Measurements from ENCODE around the gene SPEF2. TPM values are rescaled to one million over a fixed set of nuclear protein-coding genes. Genes with fewer than 3 reads are reported as not detected.

SPEF2 gene
- total and polyA plus RNA-seq, 2 of the 13 experiments (the other 11 are each of a cell fraction or from before 2014, with no cell fraction given) = 1.5 to 2.3 TPM

DNA sequence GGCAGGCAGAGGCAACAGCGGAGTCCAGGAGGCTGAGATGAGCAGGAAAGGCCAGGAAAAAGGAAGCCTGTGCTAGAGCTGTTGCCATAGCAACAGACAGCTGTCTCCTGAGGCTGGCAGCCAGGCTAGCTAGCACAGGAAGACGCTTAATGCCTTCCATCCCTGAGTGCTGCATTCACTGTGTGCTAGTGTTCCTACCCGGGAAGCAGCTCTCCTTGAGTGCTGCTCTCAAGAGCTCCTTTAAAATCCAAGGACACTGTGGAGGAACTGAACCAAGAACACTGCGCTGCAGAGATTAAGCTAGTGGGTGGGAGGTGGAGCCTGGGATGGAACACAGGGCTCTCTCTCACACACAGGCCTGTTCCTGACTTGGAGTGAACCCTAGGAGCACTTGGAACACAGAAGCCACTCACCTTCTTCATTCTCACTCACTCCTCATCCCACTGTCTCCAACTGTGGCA lies 185.6 kb downstream of the SPEF2 start:
- no peak overlapping the region for H3K9ac ChIP-seq (ENCODE audit: insufficient read depth, low read depth, low read length)
- no peaks in the 10 kb centered on the region for H4K20me1 ChIP-seq (ENCODE audit: insufficient read depth, low read length)
- H3K4me3 ChIP-seq (replicated peaks in 1 of 3; ENCODE audit: insufficient read depth in 1 of 3, low read depth in 2 of 3, low read length in 3 of 3) = no peak overlapping the region
- TF ChIP-seq WIZ (CRISPR knock-in tag; IDR thresholded peaks at IDR 0.05) = no peak
- TF ChIP-seq RFX1 (IDR thresholded peaks at IDR 0.05) = peak; percentile 43; the same call in 1 of the 2 replicates
- no peaks in the 10 kb centered on the region for H3K27me3 ChIP-seq (ENCODE audit: control insufficient read depth in 1 of 2, insufficient read depth in 2 of 2, low read length in 2 of 2)
- H3K4me1 ChIP-seq (ENCODE audit: insufficient read depth, low read length) = no peaks in the 10 kb centered on the region
- BruUV-seq (replicated peaks) = no TSS peak
- no peaks in the 10 kb centered on the region for H3K9me3 ChIP-seq (ENCODE audit: low read length)
- intact Hi-C loops (cut with micrococcal nuclease; ENCODE audit: unreplicated experiment) (no loop called here), in situ Hi-C loops (cut with HindIII; ENCODE audit: extremely low pct_ligation_motif_present, low pct_unique_long_range_greater_than_20kb) (no loop called here)
- H3K27ac ChIP-seq (ENCODE audit: extremely low read length, insufficient read depth, low read length) = no peak overlapping the region
- FAIRE-seq (no peak), ATAC-seq (no peak), DNase-seq (ENCODE audit: low spot score) (no peak)
- H2AFZ ChIP-seq (ENCODE audit: low read length) = no peak overlapping the region
- H3K79me2 ChIP-seq (ENCODE audit: insufficient read depth, low read length) = no peaks in the 10 kb centered on the region
- POLR2A ChIA-PET = no interaction called here
- no peaks in the 10 kb centered on the region for H3K36me3 ChIP-seq (replicated peaks in 1 of 2; ENCODE audit: control insufficient read depth in 1 of 2, insufficient read depth in 2 of 2, low read length in 2 of 2)
- WGBS (ENCODE audit: low lambda C conversion rate) = 0% methylated on average over 1 of the region's 4 CpGs
- H3K4me2 ChIP-seq (ENCODE audit: low read depth, low read length) = no peak overlapping the region
- CTCF ChIA-PET (ENCODE audit: low intra/inter-chr PET ratio, low total read pairs) = no interaction called here

DNA sequence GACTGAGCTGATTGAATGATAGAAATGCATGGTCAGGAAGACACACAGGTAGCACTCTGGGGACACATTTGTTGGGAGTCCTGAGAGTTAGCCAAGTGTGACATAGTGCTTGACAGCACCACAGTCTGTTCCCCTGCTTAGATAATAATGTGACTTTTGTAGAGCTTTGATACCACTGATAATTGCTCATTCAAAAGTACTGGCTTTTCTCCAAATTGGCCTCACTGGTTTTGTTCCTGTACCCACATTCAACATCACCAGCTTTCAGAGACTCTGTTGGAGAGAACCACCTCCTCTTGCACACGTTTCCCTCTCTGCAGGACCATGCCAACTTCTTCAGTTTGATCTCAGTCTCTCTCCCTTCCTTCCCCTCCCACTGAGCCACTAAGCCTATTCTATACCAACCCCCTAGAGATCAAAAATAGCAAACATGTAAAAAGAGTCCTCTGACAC lies 186.6 kb downstream of the SPEF2 start:
- no peak for TF ChIP-seq PRPF4 (IDR thresholded peaks at IDR 0.05; ENCODE audit: low read depth, low read length, poor library complexity, severe bottlenecking)
- TF ChIP-seq CHD4 (IDR thresholded peaks at IDR 0.05; ENCODE audit: borderline replicate concordance, low read length) = no peak
- no peak for TF ChIP-seq ZNF607 (CRISPR knock-in tag; IDR thresholded peaks at IDR 0.05; ENCODE audit: borderline replicate concordance)
- no peak for TF ChIP-seq ZNF792 (CRISPR knock-in tag; IDR thresholded peaks at IDR 0.05)
- no peak for TF ChIP-seq SIX1 (CRISPR knock-in tag; IDR thresholded peaks at IDR 0.05; ENCODE audit: borderline replicate concordance)
- Histone ChIP-seq H3K36me3 (replicated peaks in 1 of 2; ENCODE audit: control insufficient read depth in 1 of 2, insufficient read depth in 2 of 2, low read length in 2 of 2) (no peaks in the 10 kb centered on the region), H4K20me1 (ENCODE audit: insufficient read depth, low read length) (no peaks in the 10 kb centered on the region), H3K9me3 (ENCODE audit: low read length) (no peaks in the 10 kb centered on the region), H3K9ac (ENCODE audit: insufficient read depth, low read depth, low read length) (no peak overlapping the region), H2AFZ (ENCODE audit: low read length) (no peak overlapping the region), H3K79me2 (ENCODE audit: insufficient read depth, low read length) (no peaks in the 10 kb centered on the region), H3K4me2 (ENCODE audit: low read depth, low read length) (no peak overlapping the region), H3K27ac (ENCODE audit: extremely low read length, insufficient read depth, low read length) (no peak overlapping the region), H3K27me3 (ENCODE audit: control insufficient read depth in 1 of 2, insufficient read depth in 2 of 2, low read length in 2 of 2) (no peaks in the 10 kb centered on the region), H3K4me1 (ENCODE audit: insufficient read depth, low read length) (no peaks in the 10 kb centered on the region), H3K4me3 (replicated peaks in 1 of 3; ENCODE audit: insufficient read depth in 1 of 3, low read depth in 2 of 3, low read length in 3 of 3) (no peak overlapping the region)
- no TSS peak for BruUV-seq (replicated peaks)
- intact Hi-C loops (cut with micrococcal nuclease; ENCODE audit: unreplicated experiment) = no loop called here
- no peak for FAIRE-seq
- in situ Hi-C loops (cut with HindIII; ENCODE audit: extremely low pct_ligation_motif_present, low pct_unique_long_range_greater_than_20kb) = no loop called here
- ChIA-PET POLR2A (no interaction called here), CTCF (ENCODE audit: low intra/inter-chr PET ratio, low total read pairs) (no interaction called here)
- no peak for DNase-seq (ENCODE audit: low spot score)
- ATAC-seq = no peak
- WGBS (ENCODE audit: low lambda C conversion rate) = 5% methylated on average over 1 of the region's 1 CpG
